SK-N-SH treated with all-trans-retinoic acid at 6 μM for 48 hours (cell line): Measurements from ENCODE around the gene ZNF606.
A peak's percentile ranks its signal among the peaks of the same experiment; 100 is the strongest.

Source experiments
- ATAC-seq: fragments of 200-7000 bp; cut with Tn5 transposase; 3 replicates; pipeline ENCODE4 v1.9.1; 2020; ENCODE audit warnings: mild to moderate bottlenecking, moderate library complexity
- ARNTL ChIP-seq: fragments of 450-650 bp; formaldehyde crosslinking; IDR thresholded peaks from 2 replicates; pipeline ENCODE4 v1.5.0; 2020; ENCODE audit warnings: low read depth, mild to moderate bottlenecking, moderate library complexity, borderline replicate concordance
- BACH2 ChIP-seq: fragments of 250-450 bp; sonication (Bioruptor Pico); IDR thresholded peaks from 2 replicates; pipeline ENCODE4 v1.9.0; 2021; ENCODE audit warnings: mild to moderate bottlenecking, borderline replicate concordance
- CSDC2 ChIP-seq: fragments of 250-450 bp; sonication (Bioruptor Pico); IDR thresholded peaks from 2 replicates; pipeline ENCODE4 v1.5.0; 2020; ENCODE audit warnings: mild to moderate bottlenecking, moderate library complexity
- ESRRG ChIP-seq: fragments of 250-450 bp; sonication (Bioruptor Pico); IDR thresholded peaks from 2 replicates; pipeline ENCODE4 v1.6.1; 2021; ENCODE audit warnings: mild to moderate bottlenecking
- GLIS3 ChIP-seq: fragments of 250-450 bp; sonication (Bioruptor Pico); IDR thresholded peaks from 2 replicates; pipeline ENCODE4 v1.5.0; 2020; ENCODE audit warnings: mild to moderate bottlenecking, moderate library complexity
- ISL1 ChIP-seq: fragments of 250-450 bp; sonication (Bioruptor Pico); IDR thresholded peaks from 2 replicates; pipeline ENCODE4 v2.1.2; 2022; ENCODE audit warnings: mild to moderate bottlenecking, moderate library complexity
- OSR1 ChIP-seq: fragments of 250-450 bp; sonication (Bioruptor Pico); IDR thresholded peaks from 2 replicates; pipeline ENCODE4 v1.8.0; 2022; ENCODE audit warnings: moderate library complexity, mild to moderate bottlenecking, inconsistent platforms
- POU6F1 ChIP-seq: fragments of 250-450 bp; sonication (Bioruptor Pico); IDR thresholded peaks from 2 replicates; pipeline ENCODE4 v1.8.0; 2021; ENCODE audit warnings: low read depth, mild to moderate bottlenecking, moderate library complexity, borderline replicate concordance
- PPARA ChIP-seq: fragments of 250-450 bp; sonication (Bioruptor Pico); IDR thresholded peaks from 2 replicates; pipeline ENCODE4 v1.5.0; 2020; ENCODE audit warnings: mild to moderate bottlenecking, borderline replicate concordance
- RARB ChIP-seq: fragments of 250-450 bp; sonication (Bioruptor Pico); IDR thresholded peaks from 2 replicates; pipeline ENCODE4 v1.8.0; 2021; ENCODE audit warnings: mild to moderate bottlenecking, moderate library complexity
- TCF4 ChIP-seq: fragments of 250-450 bp; sonication (Bioruptor Pico); IDR thresholded peaks from 2 replicates; pipeline ENCODE4 v1.8.0; 2021; ENCODE audit warnings: mild to moderate bottlenecking, moderate library complexity, borderline replicate concordance
- TOX ChIP-seq: fragments of 250-450 bp; sonication (Bioruptor Pico); IDR thresholded peaks from 2 replicates; pipeline ENCODE4 v1.8.0; 2021; ENCODE audit warnings: mild to moderate bottlenecking, moderate library complexity, borderline replicate concordance
- ZFP3 ChIP-seq: fragments of 250-450 bp; sonication (Bioruptor Pico); IDR thresholded peaks from 2 replicates; pipeline ENCODE4 v1.5.0; 2020; ENCODE audit warnings: mild to moderate bottlenecking, moderate library complexity
- ZFP30 ChIP-seq: fragments of 450-650 bp; formaldehyde crosslinking; IDR thresholded peaks from 2 replicates; pipeline ENCODE4 v1.5.0; 2022; ENCODE audit warnings: mild to moderate bottlenecking, moderate library complexity
- ZNF565 ChIP-seq: fragments of 450-650 bp; formaldehyde crosslinking; conservative IDR thresholded peaks from 2 replicates; pipeline ENCODE4 v1.5.0; 2020; ENCODE audit warnings: low read depth, mild to moderate bottlenecking, moderate library complexity
- ZNF70 ChIP-seq: fragments of 450-650 bp; formaldehyde crosslinking; IDR thresholded peaks from 2 replicates; pipeline ENCODE4 v1.5.0; 2020; ENCODE audit warnings: mild to moderate bottlenecking, moderate library complexity
- TF ChIP-seq, protein P1 (sequence below): fragments of 250-450 bp; sonication (Bioruptor Pico); IDR thresholded peaks from 2 replicates; pipeline ENCODE4 v1.5.0; 2020; ENCODE audit warnings: mild to moderate bottlenecking, moderate library complexity
- TF ChIP-seq, protein P2 (sequence below): fragments of 250-450 bp; sonication (Bioruptor Pico); IDR thresholded peaks from 2 replicates; pipeline ENCODE4 v1.8.0; 2020; ENCODE audit warnings: mild to moderate bottlenecking, moderate library complexity, borderline replicate concordance
- TF ChIP-seq, protein P3 (sequence below): fragments of 250-450 bp; sonication (Bioruptor Pico); IDR thresholded peaks from 2 replicates; pipeline ENCODE4 v1.5.1; 2021; ENCODE audit warnings: mild to moderate bottlenecking, moderate library complexity
- TF ChIP-seq, protein P4 (sequence below): fragments of 250-450 bp; sonication (Bioruptor Pico); IDR thresholded peaks from 2 replicates; pipeline ENCODE4 v1.5.1; 2020; ENCODE audit warnings: low read depth, mild to moderate bottlenecking, moderate library complexity

The ZNF606 gene

DNA sequence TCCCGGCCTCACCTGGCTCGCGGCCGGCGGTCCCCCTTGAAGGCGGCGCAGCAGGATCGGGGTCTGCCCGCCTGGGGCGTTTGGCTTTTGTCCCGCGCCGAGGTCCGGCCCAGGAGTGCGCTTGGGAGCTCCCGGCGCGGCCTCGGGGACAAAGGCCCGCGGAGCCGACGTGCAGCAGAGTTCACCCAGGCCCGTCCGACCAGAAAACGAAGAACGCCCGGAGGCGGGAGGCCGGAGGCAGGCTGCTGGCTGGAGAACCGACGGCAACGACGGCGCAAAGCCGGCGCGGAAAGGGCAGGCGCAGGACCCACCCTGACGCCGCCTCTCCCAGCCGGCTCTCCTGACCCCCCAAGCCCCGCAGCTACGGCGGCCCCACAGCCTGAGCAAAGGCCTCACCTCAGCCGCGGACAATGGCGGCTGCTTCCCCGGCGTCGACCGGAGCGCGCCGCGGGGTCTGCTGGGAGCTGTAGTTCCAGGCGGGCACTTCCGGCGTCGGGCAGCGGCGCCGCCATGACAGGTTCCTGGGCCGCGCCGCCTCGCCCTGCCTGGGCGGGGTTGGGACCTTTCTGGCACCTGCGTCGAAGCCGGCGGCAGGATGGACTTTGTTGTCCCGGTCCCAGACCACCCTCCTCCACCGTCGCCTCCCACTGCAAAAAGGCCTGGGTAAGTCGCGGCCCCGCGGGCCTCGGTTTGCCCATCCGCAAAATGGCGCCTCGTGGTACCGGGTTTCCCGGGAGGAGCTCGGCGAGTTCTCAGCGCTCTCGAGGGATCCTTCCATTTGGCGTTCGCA is at the start of gene ZNF606:
Gene ZNF606 (minus strand): TSS at position 437 of the 790 bp plus-strand sequence. CDS start 1,501 bp downstream, outside the sequence.
- ATAC-seq, result peak; percentile 99
- TF ChIP-seq, protein P1, sequence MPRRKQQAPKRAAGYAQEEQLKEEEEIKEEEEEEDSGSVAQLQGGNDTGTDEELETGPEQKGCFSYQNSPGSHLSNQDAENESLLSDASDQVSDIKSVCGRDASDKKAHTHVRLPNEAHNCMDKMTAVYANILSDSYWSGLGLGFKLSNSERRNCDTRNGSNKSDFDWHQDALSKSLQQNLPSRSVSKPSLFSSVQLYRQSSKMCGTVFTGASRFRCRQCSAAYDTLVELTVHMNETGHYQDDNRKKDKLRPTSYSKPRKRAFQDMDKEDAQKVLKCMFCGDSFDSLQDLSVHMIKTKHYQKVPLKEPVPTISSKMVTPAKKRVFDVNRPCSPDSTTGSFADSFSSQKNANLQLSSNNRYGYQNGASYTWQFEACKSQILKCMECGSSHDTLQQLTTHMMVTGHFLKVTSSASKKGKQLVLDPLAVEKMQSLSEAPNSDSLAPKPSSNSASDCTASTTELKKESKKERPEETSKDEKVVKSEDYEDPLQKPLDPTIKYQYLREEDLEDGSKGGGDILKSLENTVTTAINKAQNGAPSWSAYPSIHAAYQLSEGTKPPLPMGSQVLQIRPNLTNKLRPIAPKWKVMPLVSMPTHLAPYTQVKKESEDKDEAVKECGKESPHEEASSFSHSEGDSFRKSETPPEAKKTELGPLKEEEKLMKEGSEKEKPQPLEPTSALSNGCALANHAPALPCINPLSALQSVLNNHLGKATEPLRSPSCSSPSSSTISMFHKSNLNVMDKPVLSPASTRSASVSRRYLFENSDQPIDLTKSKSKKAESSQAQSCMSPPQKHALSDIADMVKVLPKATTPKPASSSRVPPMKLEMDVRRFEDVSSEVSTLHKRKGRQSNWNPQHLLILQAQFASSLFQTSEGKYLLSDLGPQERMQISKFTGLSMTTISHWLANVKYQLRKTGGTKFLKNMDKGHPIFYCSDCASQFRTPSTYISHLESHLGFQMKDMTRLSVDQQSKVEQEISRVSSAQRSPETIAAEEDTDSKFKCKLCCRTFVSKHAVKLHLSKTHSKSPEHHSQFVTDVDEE (CRISPR knock-in tag), result peak; percentile 26; the same call in 1 of the 2 replicates
- no peak for TF ChIP-seq ISL1
- TF ChIP-seq OSR1 (CRISPR knock-in tag), result peak; percentile 11; the same call in 1 of the 2 replicates
- TF ChIP-seq RARB, result no peak
- TF ChIP-seq GLIS3 (CRISPR knock-in tag), result peak; percentile 65; the same call in 1 of the 2 replicates
- no peak for TF ChIP-seq TOX
- TF ChIP-seq CSDC2, result no peak

- TF ChIP-seq ISL1 (no peak), ESRRG (CRISPR knock-in tag) (no peak), ZFP30 (no peak), OSR1 (CRISPR knock-in tag) (no peak), GLIS3 (CRISPR knock-in tag) (no peak), CSDC2 (no peak), TCF4 (no peak), ARNTL (CRISPR knock-in tag) (no peak), RARB (no peak), BACH2 (CRISPR knock-in tag) (no peak), PPARA (CRISPR knock-in tag) (no peak), ZNF70 (CRISPR knock-in tag) (no peak), ZFP3 (CRISPR knock-in tag) (no peak), TOX (no peak), ZNF565 (CRISPR knock-in tag) (no peak), POU6F1 (no peak)
- TF ChIP-seq, protein P2, sequence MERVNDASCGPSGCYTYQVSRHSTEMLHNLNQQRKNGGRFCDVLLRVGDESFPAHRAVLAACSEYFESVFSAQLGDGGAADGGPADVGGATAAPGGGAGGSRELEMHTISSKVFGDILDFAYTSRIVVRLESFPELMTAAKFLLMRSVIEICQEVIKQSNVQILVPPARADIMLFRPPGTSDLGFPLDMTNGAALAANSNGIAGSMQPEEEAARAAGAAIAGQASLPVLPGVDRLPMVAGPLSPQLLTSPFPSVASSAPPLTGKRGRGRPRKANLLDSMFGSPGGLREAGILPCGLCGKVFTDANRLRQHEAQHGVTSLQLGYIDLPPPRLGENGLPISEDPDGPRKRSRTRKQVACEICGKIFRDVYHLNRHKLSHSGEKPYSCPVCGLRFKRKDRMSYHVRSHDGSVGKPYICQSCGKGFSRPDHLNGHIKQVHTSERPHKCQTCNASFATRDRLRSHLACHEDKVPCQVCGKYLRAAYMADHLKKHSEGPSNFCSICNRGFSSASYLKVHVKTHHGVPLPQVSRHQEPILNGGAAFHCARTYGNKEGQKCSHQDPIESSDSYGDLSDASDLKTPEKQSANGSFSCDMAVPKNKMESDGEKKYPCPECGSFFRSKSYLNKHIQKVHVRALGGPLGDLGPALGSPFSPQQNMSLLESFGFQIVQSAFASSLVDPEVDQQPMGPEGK (CRISPR knock-in tag), result no peak
- TF ChIP-seq, protein P3, sequence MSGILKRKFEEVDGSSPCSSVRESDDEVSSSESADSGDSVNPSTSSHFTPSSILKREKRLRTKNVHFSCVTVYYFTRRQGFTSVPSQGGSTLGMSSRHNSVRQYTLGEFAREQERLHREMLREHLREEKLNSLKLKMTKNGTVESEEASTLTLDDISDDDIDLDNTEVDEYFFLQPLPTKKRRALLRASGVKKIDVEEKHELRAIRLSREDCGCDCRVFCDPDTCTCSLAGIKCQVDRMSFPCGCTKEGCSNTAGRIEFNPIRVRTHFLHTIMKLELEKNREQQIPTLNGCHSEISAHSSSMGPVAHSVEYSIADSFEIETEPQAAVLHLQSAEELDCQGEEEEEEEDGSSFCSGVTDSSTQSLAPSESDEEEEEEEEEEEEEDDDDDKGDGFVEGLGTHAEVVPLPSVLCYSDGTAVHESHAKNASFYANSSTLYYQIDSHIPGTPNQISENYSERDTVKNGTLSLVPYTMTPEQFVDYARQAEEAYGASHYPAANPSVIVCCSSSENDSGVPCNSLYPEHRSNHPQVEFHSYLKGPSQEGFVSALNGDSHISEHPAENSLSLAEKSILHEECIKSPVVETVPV, result no peak
- TF ChIP-seq, protein P4, sequence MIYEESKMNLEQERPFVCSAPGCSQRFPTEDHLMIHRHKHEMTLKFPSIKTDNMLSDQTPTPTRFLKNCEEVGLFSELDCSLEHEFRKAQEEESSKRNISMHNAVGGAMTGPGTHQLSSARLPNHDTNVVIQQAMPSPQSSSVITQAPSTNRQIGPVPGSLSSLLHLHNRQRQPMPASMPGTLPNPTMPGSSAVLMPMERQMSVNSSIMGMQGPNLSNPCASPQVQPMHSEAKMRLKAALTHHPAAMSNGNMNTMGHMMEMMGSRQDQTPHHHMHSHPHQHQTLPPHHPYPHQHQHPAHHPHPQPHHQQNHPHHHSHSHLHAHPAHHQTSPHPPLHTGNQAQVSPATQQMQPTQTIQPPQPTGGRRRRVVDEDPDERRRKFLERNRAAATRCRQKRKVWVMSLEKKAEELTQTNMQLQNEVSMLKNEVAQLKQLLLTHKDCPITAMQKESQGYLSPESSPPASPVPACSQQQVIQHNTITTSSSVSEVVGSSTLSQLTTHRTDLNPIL (CRISPR knock-in tag), result no peak
- TF ChIP-seq, protein P1 (CRISPR knock-in tag), result no peak
- TF ChIP-seq, all 23 proteins: peak for 0
- ATAC-seq, result no peak
Observed at GRCh38 chr19:58052256-58052655, 49.6 kb upstream of the ZNF606 start.
